IPS DF 6.9 (cell line): ENCODE data around the gene EIF2B2.

Experiments
- DNase-seq: peaks from one replicate; pipeline ENCODE4 v3.0.0-alpha.2; 2013; ENCODE audit warnings: low read depth, low spot score
- H3K27ac ChIP-seq: one replicate; pipeline ENCODE4 v1.5.1; 2013; ENCODE audit warnings: low read length, control low read depth
- H3K27me3 ChIP-seq: 2 replicates; pipeline ENCODE4 v1.6.1; 2013; ENCODE audit warnings: mild to moderate bottlenecking, low read length; ENCODE audit not compliant: control insufficient read depth, insufficient read depth
- H3K36me3 ChIP-seq: 2 replicates; pipeline ENCODE4 v1.6.1; 2013; ENCODE audit warnings: low read length; ENCODE audit not compliant: control insufficient read depth, insufficient read depth
- H3K4me1 ChIP-seq: 2 replicates; pipeline ENCODE4 v1.6.1; 2013; ENCODE audit warnings: low read length; ENCODE audit not compliant: control insufficient read depth, insufficient read depth
- H3K4me3 ChIP-seq: 2 replicates; pipeline ENCODE4 v1.5.1; 2013; ENCODE audit warnings: mild to moderate bottlenecking, low read length
- H3K9me3 ChIP-seq: 2 replicates; pipeline ENCODE4 v1.6.1; 2013; ENCODE audit warnings: low read length, inconsistent platforms; ENCODE audit not compliant: control insufficient read depth, insufficient read depth
- WGBS: extraction: QIAGEN DNeasy Blood & Tissue Kit; methylation state at CpG from one replicate; pipeline ENCODE4 v1.1.7; 2013; ENCODE audit warnings: mixed read lengths, missing lambda C conversion rate; ENCODE audit not compliant: insufficient read length, insufficient coverage; 5-methylcytosine and 5-hydroxymethylcytosine counted together

The EIF2B2 gene

GRCh38 chr14:74961238-74961911 is 41.3 kb upstream of the EIF2B2 start:
- WGBS: no CpG with 5 or more reads among the region's 5 CpGs
- Histone ChIP-seq H3K4me3 (no peak overlapping the region), H3K4me1 (no peaks in the 10 kb centered on the region), H3K27me3 (no peaks in the 10 kb centered on the region), H3K36me3 (no peaks in the 10 kb centered on the region), H3K27ac (no peak overlapping the region), H3K9me3 (no peaks in the 10 kb centered on the region)
- no peak for DNase-seq

- WGBS: no CpG with 5 or more reads among the region's 11 CpGs
- Histone ChIP-seq H3K9me3 (no peaks in the 10 kb centered on the region), H3K4me3 (no peak overlapping the region), H3K36me3 (no peaks in the 10 kb centered on the region), H3K27me3 (no peaks in the 10 kb centered on the region), H3K4me1 (no peaks in the 10 kb centered on the region), H3K27ac (no peak overlapping the region)
- no peak for DNase-seq
Observed at GRCh38 chr14:74962046-74962445, 40.7 kb upstream of the EIF2B2 start.

GRCh38 chr14:74962493-74962892 is 40.2 kb upstream of the EIF2B2 start:
- Histone ChIP-seq H3K27ac (no peak overlapping the region), H3K4me1 (no peaks in the 10 kb centered on the region), H3K9me3 (no peaks in the 10 kb centered on the region), H3K27me3 (no peaks in the 10 kb centered on the region), H3K4me3 (no peak overlapping the region), H3K36me3 (no peaks in the 10 kb centered on the region)
- DNase-seq: no peak
- no CpG with 5 or more reads among the region's 8 CpGs for WGBS

- Histone ChIP-seq H3K9me3 (no peaks in the 10 kb centered on the region), H3K4me3 (no peak overlapping the region), H3K27me3 (no peaks in the 10 kb centered on the region), H3K4me1 (no peaks in the 10 kb centered on the region), H3K27ac (no peak overlapping the region), H3K36me3 (no peaks in the 10 kb centered on the region)
- no peak for DNase-seq
- WGBS: no CpG with 5 or more reads among the region's 12 CpGs
Observed at GRCh38 chr14:74963178-74963704, 39.5 kb upstream of the EIF2B2 start.

GRCh38 chr14:74963705-74964271 is 38.9 kb upstream of the EIF2B2 start:
- Histone ChIP-seq H3K4me1 (no peaks in the 10 kb centered on the region), H3K4me3 (no peak overlapping the region), H3K9me3 (no peaks in the 10 kb centered on the region), H3K27me3 (no peaks in the 10 kb centered on the region), H3K27ac (no peak overlapping the region), H3K36me3 (no peaks in the 10 kb centered on the region)
- no peak for DNase-seq
- WGBS: no CpG with 5 or more reads among the region's 9 CpGs

GRCh38 chr14:74964787-74965485 is 37.8 kb upstream of the EIF2B2 start:
- H3K9me3 ChIP-seq: no peaks in the 10 kb centered on the region
- H3K27ac ChIP-seq: no peak overlapping the region
- no CpG with 5 or more reads among the region's 4 CpGs for WGBS
- H3K36me3 ChIP-seq: no peaks in the 10 kb centered on the region
- DNase-seq: no peak
- no peaks in the 10 kb centered on the region for H3K27me3 ChIP-seq
- no peaks in the 10 kb centered on the region for H3K4me1 ChIP-seq
- H3K4me3 ChIP-seq: no peak overlapping the region

GRCh38 chr14:74965486-74966153 is 37.1 kb upstream of the EIF2B2 start:
- Histone ChIP-seq H3K9me3 (no peaks in the 10 kb centered on the region), H3K4me3 (no peak overlapping the region), H3K27ac (no peak overlapping the region), H3K4me1 (no peaks in the 10 kb centered on the region), H3K36me3 (no peaks in the 10 kb centered on the region), H3K27me3 (no peaks in the 10 kb centered on the region)
- WGBS: no CpG with 5 or more reads among the region's 5 CpGs
- no peak for DNase-seq

- Histone ChIP-seq H3K27me3 (no peaks in the 10 kb centered on the region), H3K9me3 (no peaks in the 10 kb centered on the region), H3K36me3 (no peaks in the 10 kb centered on the region), H3K27ac (no peak overlapping the region), H3K4me3 (no peak overlapping the region), H3K4me1 (peaks cover 2% of the 10 kb centered on the region; the same call in 1 of the 2 replicates)
- WGBS: no CpG with 5 or more reads among the region's 1 CpG
- no peak for DNase-seq
Observed at GRCh38 chr14:74968811-74969210, 33.9 kb upstream of the EIF2B2 start.

GRCh38 chr14:74973003-74973653 is 29.6 kb upstream of the EIF2B2 start:
- WGBS: no CpG with 5 or more reads among the region's 15 CpGs
- peaks cover 6% of the 10 kb centered on the region; the same call in 1 of the 2 replicates for H3K4me1 ChIP-seq
- no peak overlapping the region for H3K4me3 ChIP-seq
- no peaks in the 10 kb centered on the region for H3K36me3 ChIP-seq
- no peaks in the 10 kb centered on the region for H3K9me3 ChIP-seq
- DNase-seq: no peak
- H3K27ac ChIP-seq: no peak overlapping the region
- no peaks in the 10 kb centered on the region for H3K27me3 ChIP-seq

GRCh38 chr14:74973905-74974363 is 28.8 kb upstream of the EIF2B2 start:
- DNase-seq: no peak
- Histone ChIP-seq H3K27me3 (no peaks in the 10 kb centered on the region), H3K27ac (no peak overlapping the region), H3K9me3 (no peaks in the 10 kb centered on the region), H3K36me3 (no peaks in the 10 kb centered on the region), H3K4me1 (peaks cover 10% of the 10 kb centered on the region; the same call in 1 of the 2 replicates), H3K4me3 (no peak overlapping the region)
- WGBS: no CpG with 5 or more reads among the region's 5 CpGs
